SK-N-SH (cell line): Measurements from ENCODE around the gene GGCT. TPM values are rescaled to one million over a fixed set of nuclear protein-coding genes. Genes with fewer than 3 reads are reported as not detected.

ENCODE experiments used
- CTCF ChIA-PET: fragments of 300-600, 350-600 bp; formaldehyde crosslinking; extraction: SDS; loops from one replicate; lab custom pipeline; 2021; lab: Yijun Ruan, JAX
- POLR2A ChIA-PET: fragments of 350-600 bp; sonication (Branson Sonifier 250); formaldehyde crosslinking; extraction: SDS; loops from one replicate; lab custom pipeline; 2020; ENCODE audit warnings: antibody characterized with exemption, inconsistent platforms; lab: Yijun Ruan, JAX
- DNase-seq: peaks from one replicate; pipeline ENCODE4 v3.0.0; 2012
- H2AFZ ChIP-seq: fragments of 200-600 bp; sonication (generic); 2 replicates; pipeline ENCODE4 v1.8.1; 2016; ENCODE audit warnings: antibody characterized with exemption, mild to moderate bottlenecking, low read depth
- H3F3A ChIP-seq: fragments of 200-600 bp; sonication (generic); replicated peaks from 2 replicates; pipeline ENCODE3; 2016; ENCODE audit warnings: antibody characterized with exemption, mild to moderate bottlenecking; ENCODE audit not compliant: insufficient read depth
- H3K27ac ChIP-seq, 2 experiments: fragments of 200-500 bp in 1 of 2; fragments of 200-600 bp in 1 of 2; sonication (Bioruptor generic) in 1 of 2; sonication (generic), shearing (Covaris generic) in 1 of 2; 2 replicates each; pipeline versions ENCODE4 v1.5.1 to v1.6.1; 2014 to 2016; ENCODE audit warnings: low read depth in 2 of 2, inconsistent platforms in 1 of 2, low read length in 1 of 2, mild to moderate bottlenecking in 1 of 2, mixed read lengths in 1 of 2
- H3K27me3 ChIP-seq: fragments of 200-600 bp; sonication (generic), shearing (Covaris generic); 2 replicates; pipeline ENCODE4 v1.6.1; 2016; ENCODE audit warnings: mixed run types; ENCODE audit not compliant: insufficient read depth
- H3K36me3 ChIP-seq, 2 experiments: fragments of 200-500 bp in 1 of 2; fragments of 200-600 bp in 1 of 2; sonication (Bioruptor generic) in 1 of 2; sonication (generic) in 1 of 2; replicated peaks in 1 of 2; 2 replicates each; pipeline versions ENCODE3 to v1.5.1; 2014 to 2016; ENCODE audit warnings: low read length in 1 of 2, mild to moderate bottlenecking in 1 of 2; ENCODE audit not compliant: insufficient read depth in 2 of 2, control insufficient read depth in 1 of 2
- H3K4me1 ChIP-seq, 2 experiments: fragments of 200-500 bp in 1 of 2; fragments of 200-600 bp in 1 of 2; sonication (Bioruptor generic) in 1 of 2; sonication (generic), shearing (Covaris generic) in 1 of 2; 2 replicates each; pipeline versions ENCODE4 v1.5.1 to v1.6.1; 2014 to 2016; ENCODE audit warnings: low read depth in 1 of 2, low read length in 1 of 2, mixed run types in 1 of 2; ENCODE audit not compliant: insufficient read depth in 2 of 2, control insufficient read depth in 1 of 2
- H3K4me2 ChIP-seq: fragments of 200-600 bp; sonication (generic), shearing (Covaris generic); 2 replicates; pipeline ENCODE4 v1.6.1; 2017; ENCODE audit warnings: mixed run types
- H3K4me3 ChIP-seq, 2 experiments: fragments of 200-500 bp in 1 of 2; fragments of 200-600 bp in 1 of 2; sonication (Bioruptor generic) in 1 of 2; sonication (generic), shearing (Covaris generic) in 1 of 2; 2 replicates each; pipeline versions ENCODE4 v1.5.1 to v1.8.1; 2014 to 2016; ENCODE audit warnings: low read depth in 2 of 2, inconsistent platforms in 1 of 2, low read length in 1 of 2, mild to moderate bottlenecking in 1 of 2, mixed read lengths in 1 of 2, moderate library complexity in 1 of 2
- H3K79me2 ChIP-seq: fragments of 200-600 bp; sonication (generic); 2 replicates; pipeline ENCODE4 v1.8.1; 2017; ENCODE audit warnings: mild to moderate bottlenecking; ENCODE audit not compliant: insufficient read depth
- H3K9ac ChIP-seq: fragments of 200-600 bp; sonication (generic); 2 replicates; pipeline ENCODE4 v1.6.1; 2017; ENCODE audit warnings: mixed run types
- H3K9me2 ChIP-seq: fragments of 200-600 bp; sonication (generic); 2 replicates; pipeline ENCODE4 v1.6.1; 2017; ENCODE audit warnings: mixed run types
- H3K9me3 ChIP-seq: fragments of 200-600 bp; sonication (generic); 2 replicates; pipeline ENCODE4 v1.6.1; 2017; ENCODE audit warnings: mixed run types, mild to moderate bottlenecking, moderate library complexity
- H4K20me1 ChIP-seq: fragments of 200-600 bp; sonication (generic); 2 replicates; pipeline ENCODE4 v1.6.1; 2017; ENCODE audit warnings: mild to moderate bottlenecking, mixed run types; ENCODE audit not compliant: insufficient read depth
- CHD2 ChIP-seq: fragments of 150-350 bp; IDR thresholded peaks from 2 replicates; pipeline ENCODE4 v1.6.1; 2018; ENCODE audit warnings: low read length; ENCODE audit not compliant: partially characterized antibody
- ELF1 ChIP-seq: IDR thresholded peaks from 2 replicates; pipeline ENCODE4 v1.4.0; 2012
- FOSL2 ChIP-seq: IDR thresholded peaks from 2 replicates; pipeline ENCODE4 v1.4.0; 2012; ENCODE audit warnings: low read depth, mild to moderate bottlenecking, moderate library complexity, borderline replicate concordance
- FOXJ3 ChIP-seq: sonication (generic); formaldehyde crosslinking; IDR thresholded peaks from 2 replicates; pipeline ENCODE4 v1.5.1; 2020; ENCODE audit warnings: mild to moderate bottlenecking, missing genetic modification reagents
- FOXM1 ChIP-seq: IDR thresholded peaks from 2 replicates; pipeline ENCODE4 v1.4.0; 2012; ENCODE audit warnings: low read depth, mild to moderate bottlenecking
- GABPA ChIP-seq: IDR thresholded peaks from 2 replicates; pipeline ENCODE4 v1.4.0; 2012; ENCODE audit warnings: low read depth, mild to moderate bottlenecking
- JUND ChIP-seq: IDR thresholded peaks from 2 replicates; pipeline ENCODE4 v1.4.0; 2012
- MEF2A ChIP-seq: IDR thresholded peaks from 2 replicates; pipeline ENCODE4 v1.4.0; 2012; ENCODE audit warnings: low read depth, borderline replicate concordance
- MXI1 ChIP-seq: IDR thresholded peaks from 2 replicates; pipeline ENCODE4 v1.6.1; 2012; ENCODE audit warnings: mild to moderate bottlenecking, low read depth, low read length, improper control_type of control experiment
- NRF1 ChIP-seq: IDR thresholded peaks from 2 replicates; pipeline ENCODE4 v1.6.1; 2012; ENCODE audit warnings: low read depth, mild to moderate bottlenecking, low read length
- RAD21 ChIP-seq: IDR thresholded peaks from 2 replicates; pipeline ENCODE4 v1.6.1; 2012; ENCODE audit warnings: mild to moderate bottlenecking, low read length
- RCOR1 ChIP-seq: fragments of 150-350 bp; IDR thresholded peaks from 2 replicates; pipeline ENCODE4 v1.6.1; 2017; ENCODE audit warnings: antibody characterized with exemption, low read length
- RFX5 ChIP-seq: IDR thresholded peaks from 2 replicates; pipeline ENCODE4 v1.6.1; 2012; ENCODE audit warnings: mild to moderate bottlenecking, improper control_type of control experiment, low read length
- RXRA ChIP-seq: IDR thresholded peaks from 2 replicates; pipeline ENCODE4 v1.4.0; 2012; ENCODE audit warnings: low read depth, mild to moderate bottlenecking, borderline replicate concordance
- SIN3A ChIP-seq: IDR thresholded peaks from 2 replicates; pipeline ENCODE4 v1.6.1; 2012; ENCODE audit warnings: low read depth, mild to moderate bottlenecking, low read length, moderate library complexity, borderline replicate concordance
- TCF12 ChIP-seq: IDR thresholded peaks from 2 replicates; pipeline ENCODE4 v1.4.0; 2012
- TEAD4 ChIP-seq: IDR thresholded peaks from 2 replicates; pipeline ENCODE4 v1.4.0; 2012; ENCODE audit warnings: mild to moderate bottlenecking, borderline replicate concordance; ENCODE audit not compliant: insufficient read depth
- YY1 ChIP-seq: IDR thresholded peaks from 2 replicates; pipeline ENCODE4 v1.4.0; 2012; ENCODE audit warnings: low read depth, mild to moderate bottlenecking
- WGBS: methylation state at CpG from one replicate; pipeline ENCODE4 v1.1.6; 2017; ENCODE audit warnings: low lambda C conversion rate; 5-methylcytosine and 5-hydroxymethylcytosine counted together
- polyA plus RNA-seq, 3 experiments: library from polyadenylated mRNA; depleted of rRNA; stranded (reverse); fragments of >200 nt; gene quantifications; 2 replicates each; pipeline ENCODE4 v1.2.3, GENCODE V29; 2012
- TF ChIP-seq, protein P1 (sequence below): IDR thresholded peaks from 2 replicates; pipeline ENCODE4; 2012
- TF ChIP-seq, protein P2 (sequence below): fragments of 150-350 bp; IDR thresholded peaks from 2 replicates; pipeline ENCODE4 v1.6.1; 2017; ENCODE audit warnings: antibody characterized with exemption, low read length, low read depth, borderline replicate concordance
- TF ChIP-seq, protein P3 (sequence below): fragments of 150-350 bp; IDR thresholded peaks from 2 replicates; pipeline ENCODE4 v1.6.1; 2016; ENCODE audit warnings: mild to moderate bottlenecking, low read depth, low read length

Gene GGCT
- polyA plus RNA-seq, 1 of the 3 experiments (the other 2 are of a cell fraction) = 20.8 TPM

DNA sequence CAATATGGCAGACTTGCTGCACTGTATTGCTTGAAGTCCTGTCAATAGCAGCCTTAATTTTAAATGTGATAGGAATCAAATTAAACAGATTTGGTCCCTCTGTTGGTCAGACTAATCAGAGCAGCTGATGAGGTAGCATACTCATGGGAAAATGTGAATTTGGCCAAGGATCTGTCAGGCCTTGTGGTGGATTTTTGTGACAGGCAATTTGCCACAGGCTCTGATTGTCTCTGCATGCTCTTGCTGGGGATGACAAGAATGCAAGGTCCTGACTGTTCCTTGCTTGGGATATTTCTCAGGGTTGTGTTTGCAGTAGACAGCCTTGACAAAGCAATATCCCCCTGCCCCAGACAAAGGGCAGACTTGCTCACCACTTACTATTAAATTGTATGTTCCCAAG is 48.5 kb upstream of the GGCT start:
- Histone ChIP-seq H3K9ac (no peak overlapping the region), H3K36me3 (peaks cover 0 to 9% of the 10 kb centered on the region in 2 experiments), H3K27ac (no peak overlapping the region), H3K4me2 (no peak overlapping the region), H3K9me3 (no peaks in the 10 kb centered on the region), H3K27me3 (no peaks in the 10 kb centered on the region), H3F3A (peaks cover 4% of the 10 kb centered on the region), H3K9me2 (no peaks in the 10 kb centered on the region), H2AFZ (no peak overlapping the region), H3K79me2 (no peaks in the 10 kb centered on the region), H3K4me3 (no peak overlapping the region), H4K20me1 (no peaks in the 10 kb centered on the region), H3K4me1 (peaks cover 5 to 16% of the 10 kb centered on the region in 2 experiments; a peak in 3 of 4 replicates)
- ChIA-PET POLR2A (no interaction called here), CTCF (interaction anchor here (1.3 to 11.4 kb wide), 2 partner anchors 12 to 277 kb away, joined by 6 to 294 read pairs; no protein-coding TSS in a partner anchor)
- TF ChIP-seq MXI1 (no peak), ELF1 (no peak), RFX5 (no peak), FOXM1 (no peak), MEF2A (no peak), RAD21 (no peak), TCF12 (no peak), GABPA (no peak), NRF1 (no peak), RCOR1 (no peak), FOSL2 (no peak), RXRA (no peak), YY1 (no peak), JUND (no peak)
- TF ChIP-seq, protein P1, sequence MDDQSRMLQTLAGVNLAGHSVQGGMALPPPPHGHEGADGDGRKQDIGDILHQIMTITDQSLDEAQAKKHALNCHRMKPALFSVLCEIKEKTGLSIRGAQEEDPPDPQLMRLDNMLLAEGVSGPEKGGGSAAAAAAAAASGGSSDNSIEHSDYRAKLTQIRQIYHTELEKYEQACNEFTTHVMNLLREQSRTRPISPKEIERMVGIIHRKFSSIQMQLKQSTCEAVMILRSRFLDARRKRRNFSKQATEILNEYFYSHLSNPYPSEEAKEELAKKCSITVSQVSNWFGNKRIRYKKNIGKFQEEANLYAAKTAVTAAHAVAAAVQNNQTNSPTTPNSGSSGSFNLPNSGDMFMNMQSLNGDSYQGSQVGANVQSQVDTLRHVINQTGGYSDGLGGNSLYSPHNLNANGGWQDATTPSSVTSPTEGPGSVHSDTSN = no peak
- TF ChIP-seq, protein P2, sequence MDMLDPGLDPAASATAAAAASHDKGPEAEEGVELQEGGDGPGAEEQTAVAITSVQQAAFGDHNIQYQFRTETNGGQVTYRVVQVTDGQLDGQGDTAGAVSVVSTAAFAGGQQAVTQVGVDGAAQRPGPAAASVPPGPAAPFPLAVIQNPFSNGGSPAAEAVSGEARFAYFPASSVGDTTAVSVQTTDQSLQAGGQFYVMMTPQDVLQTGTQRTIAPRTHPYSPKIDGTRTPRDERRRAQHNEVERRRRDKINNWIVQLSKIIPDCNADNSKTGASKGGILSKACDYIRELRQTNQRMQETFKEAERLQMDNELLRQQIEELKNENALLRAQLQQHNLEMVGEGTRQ = no peak
- DNase-seq = no peak

DNA sequence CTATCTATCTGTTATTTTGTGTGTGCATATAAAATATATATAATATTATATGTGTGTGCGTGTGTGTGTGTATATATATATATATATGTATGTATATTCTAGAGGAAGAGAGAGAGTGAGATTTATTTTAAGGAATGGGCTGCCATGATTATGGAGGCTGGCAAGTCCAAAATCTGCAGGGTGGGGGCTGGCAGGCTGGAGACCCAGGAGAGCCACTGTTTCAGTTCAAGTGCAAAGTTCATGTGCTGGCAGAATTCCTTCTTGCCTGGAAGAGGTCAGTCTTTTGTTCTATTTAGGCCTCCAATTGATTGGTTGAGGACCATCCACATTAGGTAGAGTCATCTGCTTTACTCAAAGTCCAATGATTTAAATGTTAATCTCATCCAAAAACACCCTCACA is 47.7 kb upstream of the GGCT start:
- POLR2A ChIA-PET = interaction anchor here (0.8 kb wide), 1 partner anchor 30 kb away, joined by 3 read pairs; no protein-coding TSS in a partner anchor
- peaks cover 0 to 7% of the 10 kb centered on the region in 2 experiments for H3K36me3 ChIP-seq
- TF ChIP-seq FOXM1 = no peak
- no peak for TF ChIP-seq RFX5
- no peak for TF ChIP-seq TEAD4
- TF ChIP-seq, protein P3, sequence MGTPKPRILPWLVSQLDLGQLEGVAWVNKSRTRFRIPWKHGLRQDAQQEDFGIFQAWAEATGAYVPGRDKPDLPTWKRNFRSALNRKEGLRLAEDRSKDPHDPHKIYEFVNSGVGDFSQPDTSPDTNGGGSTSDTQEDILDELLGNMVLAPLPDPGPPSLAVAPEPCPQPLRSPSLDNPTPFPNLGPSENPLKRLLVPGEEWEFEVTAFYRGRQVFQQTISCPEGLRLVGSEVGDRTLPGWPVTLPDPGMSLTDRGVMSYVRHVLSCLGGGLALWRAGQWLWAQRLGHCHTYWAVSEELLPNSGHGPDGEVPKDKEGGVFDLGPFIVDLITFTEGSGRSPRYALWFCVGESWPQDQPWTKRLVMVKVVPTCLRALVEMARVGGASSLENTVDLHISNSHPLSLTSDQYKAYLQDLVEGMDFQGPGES = no peak
- TF ChIP-seq, protein P1 = no peak
- TF ChIP-seq, protein P2 = no peak
- no peak for TF ChIP-seq FOXJ3 (CRISPR knock-in tag)
- no peak for TF ChIP-seq RXRA
- TF ChIP-seq CHD2 = no peak
- no peak for TF ChIP-seq SIN3A
- TF ChIP-seq ELF1 = no peak
- TF ChIP-seq MEF2A = no peak
- no peak for TF ChIP-seq FOSL2

More for the DNA sequence above, 47.7 kb upstream of the GGCT start:
- no peaks in the 10 kb centered on the region for H4K20me1 ChIP-seq
- no peaks in the 10 kb centered on the region for H3K27me3 ChIP-seq
- H3F3A ChIP-seq = peaks cover 4% of the 10 kb centered on the region
- H3K4me3 ChIP-seq = no peak overlapping the region
- CTCF ChIA-PET = interaction anchor here (2.7 to 11.4 kb wide), 4 partner anchors 13 to 276 kb away, joined by 15 to 294 read pairs (median 48); no protein-coding TSS in a partner anchor
- no peaks in the 10 kb centered on the region for H3K9me3 ChIP-seq
- no peak overlapping the region for H3K27ac ChIP-seq
- peaks cover 5 to 16% of the 10 kb centered on the region in 2 experiments; a peak in 3 of 4 replicates for H3K4me1 ChIP-seq
- WGBS = 50% methylated on average over 1 of the region's 1 CpG
- H3K79me2 ChIP-seq = no peaks in the 10 kb centered on the region
- no peak overlapping the region for H3K4me2 ChIP-seq
- no peak overlapping the region for H3K9ac ChIP-seq
- H2AFZ ChIP-seq = no peak overlapping the region
- H3K9me2 ChIP-seq = no peaks in the 10 kb centered on the region
- DNase-seq = no peak
